ENCODE measurements around the gene GRIN3B. TPM values are rescaled to one million over a fixed set of nuclear protein-coding genes. Genes with fewer than 3 reads are reported as not detected.

The GRIN3B gene
- total RNA-seq (2021; fragmentation: NEBNext Ultra II Directional; extraction: Animal tissue kit (Norgen Biotek cat#: 25700)) (0.45 and 0.63 TPM in 2 replicates), polyA plus RNA-seq (2011; rRNA removed) (1.0 and 2.0 TPM in 2 replicates), polyA minus RNA-seq (2011; rRNA and poly(A)+ RNA removed) (0.27 and 0.28 TPM in 2 replicates)
- 1.4 TPM for polyA plus RNA-seq (2011; cell fraction: cytosol; rRNA removed)
- polyA plus RNA-seq (2011; cell fraction: nucleus; rRNA removed) = 8.4 TPM
- 0.14 to 1.1 TPM (median 0.78 TPM) in 4 replicates for polyA plus RNA-seq (2012, experiment 1 of 2)
- 0.13 TPM for polyA plus RNA-seq (2012, experiment 2 of 2)
- polyA plus RNA-seq (2013, experiment 1 of 2) = 0.93 TPM
- 0.74 TPM for polyA plus RNA-seq (2013, experiment 2 of 2)
- 0.29 TPM for polyA minus RNA-seq (2011; cell fraction: cytosol; rRNA and poly(A)+ RNA removed)
- 1.1 TPM for polyA minus RNA-seq (2011; cell fraction: nucleus; rRNA and poly(A)+ RNA removed)
- long read RNA-seq, experiment 1 = 0 reads
- long read RNA-seq, experiment 2 = 0 reads

- Histone ChIP-seq H3K14ac (ENCODE audit: insufficient read length) (no peak within 1 kb of the TSS), H3K9ac (replicated peaks in 1 of 4; ENCODE audit: extremely low read depth in 1 of 4, low read depth in 3 of 4, low read length in 3 of 4) (no peak within 1 kb of the TSS; a peak in 1 of 7 replicates), H2AK5ac (ENCODE audit: low read depth, low read length) (no peak within 1 kb of the TSS), H2BK5ac (ENCODE audit: low read depth, low read length) (no peak within 1 kb of the TSS), H2BK15ac (ENCODE audit: low read length) (no peak within 1 kb of the TSS), H3K4ac (replicated peaks; ENCODE audit: insufficient read length, low read depth, low read length) (no peak within 1 kb of the TSS), H3K27ac (ENCODE audit: low read depth, low read length) (no peak within 1 kb of the TSS), H3K23me2 (ENCODE audit: low read depth, low read length) (peaks cover 4% of the 10 kb centered on the region; the same call in 1 of the 2 replicates), H4K5ac (ENCODE audit: insufficient read length, low read depth, low read length) (no peak within 1 kb of the TSS), H3K56ac (replicated peaks; ENCODE audit: insufficient read length, low read depth, low read length) (no peak within 1 kb of the TSS), H4K91ac (replicated peaks; ENCODE audit: insufficient read length, low read length) (no peak within 1 kb of the TSS), H3K9me3 (ENCODE audit: insufficient read depth in 2 of 2, low read depth in 1 of 2, low read length in 1 of 2) (no peaks in the 10 kb centered on the region), H4K20me1 (replicated peaks in 1 of 2; ENCODE audit: control insufficient read depth in 1 of 2, insufficient read depth in 2 of 2, low read length in 2 of 2) (peaks cover 0 to 6% of the 10 kb centered on the region in 2 experiments), H3K79me2 (ENCODE audit: control insufficient read depth in 1 of 2, insufficient read depth in 2 of 2, low read length in 2 of 2) (no peaks in the 10 kb centered on the region), H3K4me3 (ENCODE audit: extremely low read depth in 1 of 4, insufficient read depth in 2 of 4, low read depth in 3 of 4, low read length in 4 of 4) (peak within 1 kb of the TSS; percentile 9 to 67 (median 30); a peak in 5 of 8 replicates), H3K79me1 (ENCODE audit: low read depth, low read length) (no peaks in the 10 kb centered on the region), H3K36me3 (ENCODE audit: control insufficient read depth in 2 of 4, insufficient read depth in 4 of 4, low read length in 3 of 4) (no peaks in the 10 kb centered on the region), H2BK120ac (replicated peaks; ENCODE audit: low read depth, low read length) (no peak within 1 kb of the TSS), H3K18ac (ENCODE audit: extremely low read depth, low read length) (no peak within 1 kb of the TSS), H3K23ac (ENCODE audit: insufficient read length) (no peak within 1 kb of the TSS), H4K8ac (ENCODE audit: extremely low read depth, insufficient read depth, low read length) (peak within 1 kb of the TSS; percentile 85), H2BK20ac (ENCODE audit: low read length) (no peak within 1 kb of the TSS), H3K4me2 (ENCODE audit: insufficient read depth in 1 of 2, low read depth in 2 of 2, low read length in 2 of 2) (peak within 1 kb of the TSS; percentile 53 to 72; a peak in 3 of 4 replicates), H3K27me3 (replicated peaks in 1 of 4; ENCODE audit: control insufficient read depth in 3 of 4, extremely low read depth in 1 of 4, insufficient read depth in 3 of 4, low read length in 3 of 4) (peaks cover 6 to 33% (median 19%) of the 10 kb centered on the region in 4 experiments), H2BK12ac (ENCODE audit: low read depth, low read length) (no peak within 1 kb of the TSS), H2AFZ (ENCODE audit: low read length) (no peak within 1 kb of the TSS; the same call in 1 of the 2 replicates), H3K4me1 (replicated peaks in 1 of 4; ENCODE audit: control insufficient read depth in 3 of 4, insufficient read depth in 4 of 4, low read length in 3 of 4) (peaks cover 0 to 10% (median 6%) of the 10 kb centered on the region in 4 experiments; a peak in 3 of 7 replicates)
- FAIRE-seq (no peak), DNase-seq (ENCODE audit: low read depth in 1 of 2, low spot score in 2 of 2) (peak in 1 of 2 experiments; percentile 89)
- CTCF ChIA-PET (ENCODE audit: partially characterized antibody) = interaction anchor here (1.3 to 2.3 kb wide), 2 partner anchors 67 to 77 kb away, joined by 3 to 13 read pairs; partner anchors contain the start of gene ARHGAP45
- POLR2A ChIA-PET (ENCODE audit: partially characterized antibody) = interaction anchor here (1.1 kb wide), 1 partner anchor 39 kb away, joined by 3 read pairs; no protein-coding TSS in a partner anchor
- WGBS, 2 experiments (ENCODE audit: extremely low coverage in 1 of 2, insufficient coverage in 1 of 2, insufficient read length in 1 of 2, insufficient replicate concordance in 2 of 2, low coverage in 1 of 2, low lambda C conversion rate in 2 of 2, missing lambda C conversion rate in 1 of 2) = 24% methylated on average over 14 of the region's 43 CpGs; no CpG with 5 or more reads in 1 of the 2 experiments
- TF ChIP-seq EGR1 (IDR thresholded peaks at IDR 0.05; ENCODE audit: borderline replicate concordance, low read depth, low read length) (no peak), RAD21 (IDR thresholded peaks at IDR 0.05 in 1 of 2, conservative IDR thresholded peaks at IDR 0.05 in 1 of 2; ENCODE audit: low read depth in 2 of 2, low read length in 2 of 2) (peak; percentile 32 to 46), E2F6 (IDR thresholded peaks at IDR 0.05) (no peak), SIN3A (conservative IDR thresholded peaks at IDR 0.05 in 1 of 2, IDR thresholded peaks at IDR 0.05 in 1 of 2; ENCODE audit: low read depth in 1 of 2, low read length in 2 of 2) (0 out of 4 replicates have a peak, but pooled peaks of 1 of the 2 experiments have one; percentile 28), JUND (IDR thresholded peaks at IDR 0.05; ENCODE audit: low read length) (no peak), TCF12 (IDR thresholded peaks at IDR 0.05; ENCODE audit: low read depth, low read length) (0 out of 2 replicates have a peak, but pooled peaks have one; percentile 49), CBX8 (IDR thresholded peaks at IDR 0.05; ENCODE audit: borderline replicate concordance, low read depth, low read length) (no peak), BCL11A (IDR thresholded peaks at IDR 0.05; ENCODE audit: low read depth in 2 of 2, low read length in 2 of 2) (no peak)
These were observed at the start of gene GRIN3B for GRCh38 chr19:1000095-1000494. GRIN3B (plus strand) TSS chr19:1000419; CDS start chr19:1000438, 19 bp downstream.

Data from H1 (cell line).